HEK293 (cell line): Measurements from ENCODE around the gene SLC32A1.
A peak's percentile ranks its signal among the peaks of the same experiment; 100 is the strongest.

ENCODE experiments used
- CTCF ChIA-PET: fragments of 350-600 bp; formaldehyde crosslinking; extraction: SDS; loops from one replicate; lab custom pipeline; 2021; ENCODE audit warnings: antibody characterized with exemption; lab: Yijun Ruan, JAX
- POLR2A ChIA-PET: fragments of 300-600 bp; formaldehyde crosslinking; extraction: SDS; loops from one replicate; lab custom pipeline; 2020; ENCODE audit warnings: antibody characterized with exemption, inconsistent platforms; lab: Yijun Ruan, JAX
- H3K27ac ChIP-seq: fragments of 200-500 bp; sonication (Bioruptor generic); 2 replicates; pipeline ENCODE4 v1.5.1; 2014; ENCODE audit warnings: low read depth, low read length, control low read depth, inconsistent platforms; ENCODE audit errors: extremely low read depth
- H3K36me3 ChIP-seq, 2 experiments: fragments of 200-500 bp in 1 of 2; sonication (Bioruptor generic) in 1 of 2; 1 replicate in 1 of 2; 2 replicates in 1 of 2; pipeline ENCODE4 v1.5.1; 2014 to 2017; ENCODE audit warnings: inconsistent platforms in 2 of 2, low read length in 2 of 2; ENCODE audit not compliant: control insufficient read depth in 2 of 2, insufficient read depth in 1 of 2
- H3K4me1 ChIP-seq: fragments of 200-500 bp; sonication (Bioruptor generic); 2 replicates; pipeline ENCODE4 v1.5.1; 2014; ENCODE audit warnings: mild to moderate bottlenecking, low read length, inconsistent platforms; ENCODE audit not compliant: control insufficient read depth, insufficient read depth
- H3K4me3 ChIP-seq: 2 replicates; pipeline ENCODE4 v1.5.1; 2011; ENCODE audit warnings: low read depth, mild to moderate bottlenecking, control low read depth, low read length, moderate library complexity
- H3K9me3 ChIP-seq: fragments of 200-500 bp; sonication (Bioruptor generic); 2 replicates; pipeline ENCODE4 v1.5.1; 2014; ENCODE audit warnings: low read depth, low read length, inconsistent platforms; ENCODE audit not compliant: control insufficient read depth, insufficient read depth
- GLI2 ChIP-seq: fragments of 450-650 bp; formaldehyde crosslinking; IDR thresholded peaks from 2 replicates; pipeline ENCODE4; 2017; ENCODE audit warnings: missing biosample characterization, missing genetic modification characterization, low read depth, borderline replicate concordance
- IKZF3 ChIP-seq: fragments of 450-650 bp; IDR thresholded peaks from 2 replicates; pipeline ENCODE4 v1.5.0; 2018; ENCODE audit warnings: missing biosample characterization, mild to moderate bottlenecking, missing genetic modification characterization, moderate library complexity
- KLF9 ChIP-seq: fragments of 450-650 bp; formaldehyde crosslinking; IDR thresholded peaks from 2 replicates; pipeline ENCODE4 v1.5.1; 2016; ENCODE audit warnings: missing biosample characterization, missing genetic modification characterization, low read depth
- OSR2 ChIP-seq: fragments of 450-650 bp; formaldehyde crosslinking; IDR thresholded peaks from 2 replicates; pipeline ENCODE4 v1.5.1; 2016; ENCODE audit warnings: missing biosample characterization, missing genetic modification characterization
- SCRT2 ChIP-seq: fragments of 450-650 bp; formaldehyde crosslinking; IDR thresholded peaks from 2 replicates; pipeline ENCODE4 v1.5.1; 2016; ENCODE audit warnings: missing biosample characterization, missing genetic modification characterization
- SP2 ChIP-seq: fragments of 450-650 bp; formaldehyde crosslinking; IDR thresholded peaks from 2 replicates; pipeline ENCODE4 v1.5.1; 2016; ENCODE audit warnings: missing biosample characterization, missing genetic modification characterization
- SP3 ChIP-seq: fragments of 450-650 bp; formaldehyde crosslinking; IDR thresholded peaks from 2 replicates; pipeline ENCODE4 v1.5.1; 2016; ENCODE audit warnings: missing biosample characterization, missing genetic modification characterization
- TCF7L2 ChIP-seq: IDR thresholded peaks from 2 replicates; pipeline ENCODE4 v1.6.1; 2011; ENCODE audit warnings: low read depth, mild to moderate bottlenecking, inconsistent platforms, low read length, moderate library complexity, borderline replicate concordance
- ZBTB17 ChIP-seq: fragments of 450-650 bp; formaldehyde crosslinking; IDR thresholded peaks from 2 replicates; pipeline ENCODE4 v1.5.1; 2016; ENCODE audit warnings: missing biosample characterization, missing genetic modification characterization
- ZBTB26 ChIP-seq: fragments of 450-650 bp; formaldehyde crosslinking; optimal IDR thresholded peaks from 2 replicates; pipeline ENCODE3; 2016; ENCODE audit warnings: missing biosample characterization, mild to moderate bottlenecking, missing genetic modification characterization
- ZBTB6 ChIP-seq: fragments of 450-650 bp; formaldehyde crosslinking; IDR thresholded peaks from 2 replicates; pipeline ENCODE4 v1.5.1; 2017; ENCODE audit warnings: missing biosample characterization, missing genetic modification characterization
- ZFP41 ChIP-seq: fragments of 450-650 bp; formaldehyde crosslinking; IDR thresholded peaks from 2 replicates; pipeline ENCODE4 v1.5.1; 2016; ENCODE audit warnings: missing biosample characterization, missing genetic modification characterization, borderline replicate concordance
- ZNF121 ChIP-seq: fragments of 450-650 bp; formaldehyde crosslinking; IDR thresholded peaks from 2 replicates; pipeline ENCODE4 v1.5.1; 2016; ENCODE audit warnings: missing biosample characterization, missing genetic modification characterization
- ZNF16 ChIP-seq: fragments of 450-650 bp; formaldehyde crosslinking; IDR thresholded peaks from 2 replicates; pipeline ENCODE4 v1.5.1; 2016; ENCODE audit warnings: low read depth, missing biosample characterization, missing genetic modification characterization
- ZNF214 ChIP-seq: fragments of 450-650 bp; formaldehyde crosslinking; IDR thresholded peaks from 2 replicates; pipeline ENCODE4 v1.5.1; 2017; ENCODE audit warnings: missing biosample characterization, mild to moderate bottlenecking, missing genetic modification characterization, borderline replicate concordance
- ZNF335 ChIP-seq: fragments of 450-650 bp; formaldehyde crosslinking; conservative IDR thresholded peaks from 2 replicates; pipeline ENCODE4 v1.5.1; 2016; ENCODE audit warnings: missing biosample characterization, missing genetic modification characterization
- ZNF341 ChIP-seq: fragments of 450-650 bp; formaldehyde crosslinking; IDR thresholded peaks from 2 replicates; pipeline ENCODE4; 2016; ENCODE audit warnings: low read depth, missing biosample characterization, missing genetic modification characterization
- ZNF362 ChIP-seq: fragments of 450-650 bp; formaldehyde crosslinking; IDR thresholded peaks from 2 replicates; pipeline ENCODE4 v1.5.1; 2016; ENCODE audit warnings: missing biosample characterization, missing genetic modification characterization
- ZNF398 ChIP-seq: fragments of 450-650 bp; formaldehyde crosslinking; IDR thresholded peaks from 2 replicates; pipeline ENCODE4 v1.5.1; 2017; ENCODE audit warnings: missing biosample characterization, missing genetic modification characterization
- ZNF416 ChIP-seq: fragments of 450-650 bp; formaldehyde crosslinking; IDR thresholded peaks from 2 replicates; pipeline ENCODE4 v1.5.1; 2016; ENCODE audit warnings: missing biosample characterization, missing genetic modification characterization
- ZNF521 ChIP-seq: fragments of 450-650 bp; formaldehyde crosslinking; IDR thresholded peaks from 2 replicates; pipeline ENCODE4 v1.5.1; 2017; ENCODE audit warnings: missing biosample characterization, mild to moderate bottlenecking, missing genetic modification characterization
- ZNF529 ChIP-seq: fragments of 450-650 bp; formaldehyde crosslinking; IDR thresholded peaks from 2 replicates; pipeline ENCODE4 v1.5.1; 2017; ENCODE audit warnings: missing genetic modification characterization, missing biosample characterization; ENCODE audit not compliant: insufficient replicate concordance
- ZNF558 ChIP-seq: fragments of 450-650 bp; formaldehyde crosslinking; IDR thresholded peaks from 2 replicates; pipeline ENCODE4 v1.5.1; 2016; ENCODE audit warnings: missing biosample characterization, missing genetic modification characterization
- ZNF585B ChIP-seq: fragments of 450-650 bp; formaldehyde crosslinking; IDR thresholded peaks from 2 replicates; pipeline ENCODE4 v1.5.1; 2016; ENCODE audit warnings: missing biosample characterization, missing genetic modification characterization
- ZNF600 ChIP-seq: fragments of 450-650 bp; formaldehyde crosslinking; IDR thresholded peaks from 2 replicates; pipeline ENCODE4 v1.5.1; 2016; ENCODE audit warnings: missing biosample characterization, missing genetic modification characterization
- ZNF621 ChIP-seq: fragments of 450-650 bp; formaldehyde crosslinking; IDR thresholded peaks from 2 replicates; pipeline ENCODE4 v1.5.1; 2017; ENCODE audit warnings: missing biosample characterization, missing genetic modification characterization
- ZNF623 ChIP-seq: fragments of 450-650 bp; formaldehyde crosslinking; IDR thresholded peaks from 2 replicates; pipeline ENCODE4 v1.5.1; 2016; ENCODE audit warnings: missing biosample characterization, missing genetic modification characterization
- ZNF777 ChIP-seq: fragments of 450-650 bp; formaldehyde crosslinking; IDR thresholded peaks from 2 replicates; pipeline ENCODE4 v1.5.1; 2017; ENCODE audit warnings: missing biosample characterization, missing genetic modification characterization, borderline replicate concordance
- ZSCAN23 ChIP-seq: fragments of 450-650 bp; formaldehyde crosslinking; IDR thresholded peaks from 2 replicates; pipeline ENCODE4 v1.5.1; 2016; ENCODE audit warnings: missing biosample characterization, missing genetic modification characterization

SLC32A1 gene

GRCh38 chr20:38724626-38725147 lies 401 bp downstream of the SLC32A1 start:
- TF ChIP-seq ZNF521 (tag by site-specific recombination) (no peak), TCF7L2 (no peak), ZNF600 (no peak), ZNF214 (tag by site-specific recombination) (no peak), ZNF529 (tag by site-specific recombination) (no peak), KLF9 (tag by site-specific recombination) (no peak), ZSCAN23 (tag by site-specific recombination) (no peak), ZFP41 (tag by site-specific recombination) (no peak), OSR2 (tag by site-specific recombination) (no peak), ZBTB26 (tag by site-specific recombination) (peak; percentile 18), SP3 (tag by site-specific recombination) (no peak), ZNF621 (no peak), ZNF585B (no peak), IKZF3 (tag by site-specific recombination) (no peak), ZNF362 (tag by site-specific recombination) (no peak), ZNF558 (no peak), ZNF416 (no peak), GLI2 (tag by site-specific recombination) (no peak), ZNF623 (tag by site-specific recombination) (no peak), ZNF335 (peak; percentile 72), SP2 (no peak), ZNF121 (tag by site-specific recombination) (no peak), ZNF16 (no peak), ZBTB17 (tag by site-specific recombination) (peak; percentile 16; the same call in 1 of the 2 replicates), ZNF398 (tag by site-specific recombination) (no peak), ZNF777 (tag by site-specific recombination) (peak; percentile 57; the same call in 1 of the 2 replicates), ZNF341 (tag by site-specific recombination) (no peak), SCRT2 (tag by site-specific recombination) (peak; percentile 83), ZBTB6 (tag by site-specific recombination) (no peak)
- Histone ChIP-seq H3K4me1 (0 out of 2 replicates have a peak, but pooled peaks cover 3% of the 10 kb centered on the region), H3K27ac (no peak overlapping the region), H3K36me3 (no peaks in the 10 kb centered on the region), H3K9me3 (no peaks in the 10 kb centered on the region), H3K4me3 (peak overlapping the region; percentile 7; the same call in 1 of the 2 replicates)
- POLR2A ChIA-PET: no interaction called here
- CTCF ChIA-PET: interaction anchor here (0.7 to 1.4 kb wide), 6 partner anchors 18 to 251 kb away, joined by 3 to 7 read pairs (median 4); partner anchors contain the start of gene ACTR5
